HG03432 (cell line): ENCODE results near the gene IL36B.
"Not testable (repeated sequence)": the region's sequence is repeated elsewhere in the genome, so short reads cannot be mapped to it uniquely, and the experiment has no call there.

Experiments used
- ATAC-seq: cut with Tn5 transposase; IDR thresholded peaks from one replicate; pipeline ENCODE4 v1.9.1; 2021; ENCODE audit warnings: mild to moderate bottlenecking, moderate library complexity; ENCODE audit not compliant: unreplicated experiment

The IL36B gene

DNA sequence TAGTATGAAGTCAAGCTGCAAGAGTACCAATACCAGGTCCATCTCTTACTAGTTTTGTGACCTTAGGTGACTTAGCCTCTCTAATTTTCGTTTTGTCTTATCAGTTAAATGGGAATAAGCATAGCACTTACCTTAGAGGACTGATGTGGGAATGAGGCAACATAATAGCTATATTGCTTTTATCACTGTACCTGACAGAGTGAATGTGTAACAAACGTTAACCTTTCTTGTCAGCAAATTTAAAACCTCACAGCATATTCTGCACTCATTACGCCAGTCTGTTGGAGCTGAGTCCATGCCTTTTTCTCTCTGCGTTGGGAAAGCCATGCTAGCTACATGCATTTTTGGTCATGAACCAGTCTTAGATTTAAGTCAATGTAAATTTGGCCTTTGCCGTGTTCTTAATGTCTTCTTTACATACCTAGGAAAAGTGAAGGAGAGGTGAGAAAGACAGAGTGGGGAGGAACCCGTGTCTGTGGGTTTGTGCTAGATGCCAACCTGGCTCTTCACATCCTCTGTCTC is at the start of gene IL36B:
Gene IL36B (minus strand): TSS at position 472 of the 522 bp plus-strand sequence.
- ATAC-seq: no peak

- no peak for ATAC-seq
Measured at GRCh38 chr2:113102133-113102532, 49.5 kb upstream of the IL36B start.

- no peak for ATAC-seq
Measured at GRCh38 chr2:113098532-113098931, 45.9 kb upstream of the IL36B start.

DNA sequence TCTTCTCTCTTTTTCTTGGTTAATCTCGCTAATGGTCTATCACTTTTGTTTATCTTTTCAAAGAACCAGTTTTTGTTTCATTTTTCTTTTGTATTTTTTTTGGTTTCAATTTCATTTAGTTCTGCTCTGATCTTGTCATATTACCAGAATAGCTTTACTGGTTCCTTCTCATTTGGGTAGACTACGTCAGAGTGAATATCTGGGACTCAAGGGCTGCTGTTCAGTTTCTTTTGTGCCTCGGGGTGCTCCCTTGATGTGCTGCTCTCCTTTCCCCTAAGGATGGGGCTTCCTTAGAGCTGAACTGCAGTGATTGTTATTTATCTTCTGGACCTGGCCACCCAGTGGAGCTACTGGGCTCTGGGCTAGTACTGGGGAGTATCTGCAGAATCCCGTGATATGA is 45.4 kb upstream of the IL36B start:
- ATAC-seq: peak; percentile 64

GRCh38 chr2:113096842-113097618 is 44.4 kb upstream of the IL36B start:
- not testable (repeated sequence) for ATAC-seq

- ATAC-seq: not testable (repeated sequence)
Measured at GRCh38 chr2:113096306-113096705, 43.6 kb upstream of the IL36B start.

DNA sequence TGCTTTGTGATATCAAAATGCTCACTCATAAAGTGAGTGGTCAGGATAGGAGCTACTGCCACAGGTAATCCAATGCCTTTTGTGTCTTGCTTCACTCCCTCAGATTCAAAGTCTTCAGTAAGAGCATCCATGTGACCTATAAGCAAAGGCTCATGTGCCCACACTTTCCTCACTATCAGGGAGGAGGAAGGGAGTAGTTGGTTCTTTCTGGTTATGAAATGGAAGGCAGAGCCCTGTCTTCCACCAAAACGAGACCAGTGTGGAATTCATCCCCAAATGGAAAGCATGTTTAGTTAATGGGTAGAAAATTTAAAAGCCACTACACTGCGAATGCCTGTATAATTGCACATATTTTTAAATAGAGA is 40.9 kb upstream of the IL36B start:
- no peak for ATAC-seq

- ATAC-seq: no peak
Measured at GRCh38 chr2:113092864-113093612, 40.4 kb upstream of the IL36B start.

DNA sequence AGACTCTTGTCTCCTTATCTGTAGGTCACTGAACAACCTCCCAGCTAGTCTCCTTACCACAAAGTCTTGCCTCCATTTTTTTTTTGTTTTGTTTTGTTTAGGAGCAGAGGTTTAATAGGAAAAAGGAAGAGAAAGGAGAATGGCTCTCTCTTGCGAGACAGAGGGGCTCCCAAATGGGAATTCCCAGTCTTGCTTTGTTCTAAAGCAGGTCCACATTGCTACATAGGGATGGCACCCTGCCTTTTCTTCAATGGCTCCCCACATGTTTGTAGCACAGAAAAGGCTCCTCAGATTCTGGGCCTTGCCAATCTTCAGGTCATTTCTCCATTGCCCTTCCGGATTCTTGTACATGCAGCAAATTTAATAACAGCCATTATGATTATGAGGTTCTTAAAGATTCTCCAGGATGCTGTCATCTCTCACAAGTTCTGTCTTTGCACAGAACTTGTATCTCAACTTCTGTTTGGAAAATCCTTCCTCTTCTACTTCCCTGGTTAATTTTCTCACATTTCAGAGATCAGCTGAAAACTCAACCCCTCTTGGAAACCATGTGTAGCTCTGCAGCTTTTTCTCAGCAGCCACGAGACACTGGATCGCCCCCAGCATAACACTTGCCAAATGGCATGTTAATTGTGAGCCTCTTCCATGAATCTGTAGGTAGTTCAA is 38.7 kb upstream of the IL36B start:
- no peak for ATAC-seq

DNA sequence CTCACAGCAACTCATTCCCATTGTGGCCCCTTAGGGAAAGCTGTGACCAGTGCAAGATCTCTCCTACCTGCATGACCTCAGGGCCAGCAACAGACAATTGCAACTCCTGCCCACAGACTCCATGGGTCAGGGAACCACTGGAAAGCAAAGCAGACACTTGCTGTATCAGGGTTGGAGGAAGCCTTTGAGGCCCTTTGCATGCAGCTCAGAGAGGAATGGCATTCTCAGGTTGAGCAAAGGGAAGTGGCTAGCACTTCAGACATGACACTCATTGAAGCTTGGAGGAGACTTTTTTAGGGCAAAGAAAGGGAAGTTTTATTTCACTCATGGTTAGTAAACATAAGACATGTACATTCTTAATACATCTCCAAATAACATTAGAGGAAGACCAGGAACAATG is 37.2 kb upstream of the IL36B start:
- no peak for ATAC-seq

- no peak for ATAC-seq
Measured at GRCh38 chr2:113088213-113088992, 35.7 kb upstream of the IL36B start.

DNA sequence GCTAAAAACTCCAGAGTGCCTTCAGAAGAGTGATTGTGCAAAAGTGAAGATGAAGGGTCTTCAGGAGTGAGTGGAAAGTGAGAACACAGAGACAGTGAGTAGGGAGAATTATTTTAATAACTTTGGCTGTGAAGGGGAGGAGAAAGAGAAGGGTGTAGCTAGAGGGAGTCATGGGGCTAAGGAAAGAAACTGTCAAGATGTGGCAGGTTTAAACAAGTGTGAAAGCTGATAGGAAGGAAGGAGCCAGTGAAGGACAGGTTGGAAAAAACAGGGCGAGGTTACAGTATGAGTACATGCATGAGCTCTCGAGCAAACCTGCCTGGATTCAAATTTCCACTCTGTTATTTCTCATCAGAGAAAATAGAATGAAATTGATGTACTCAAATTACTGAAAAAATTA is 32.9 kb upstream of the IL36B start:
- no peak for ATAC-seq

- ATAC-seq: no peak
Measured at GRCh38 chr2:113084249-113085000, 31.8 kb upstream of the IL36B start.

- no peak for ATAC-seq
Measured at GRCh38 chr2:113083296-113083695, 30.6 kb upstream of the IL36B start.

DNA sequence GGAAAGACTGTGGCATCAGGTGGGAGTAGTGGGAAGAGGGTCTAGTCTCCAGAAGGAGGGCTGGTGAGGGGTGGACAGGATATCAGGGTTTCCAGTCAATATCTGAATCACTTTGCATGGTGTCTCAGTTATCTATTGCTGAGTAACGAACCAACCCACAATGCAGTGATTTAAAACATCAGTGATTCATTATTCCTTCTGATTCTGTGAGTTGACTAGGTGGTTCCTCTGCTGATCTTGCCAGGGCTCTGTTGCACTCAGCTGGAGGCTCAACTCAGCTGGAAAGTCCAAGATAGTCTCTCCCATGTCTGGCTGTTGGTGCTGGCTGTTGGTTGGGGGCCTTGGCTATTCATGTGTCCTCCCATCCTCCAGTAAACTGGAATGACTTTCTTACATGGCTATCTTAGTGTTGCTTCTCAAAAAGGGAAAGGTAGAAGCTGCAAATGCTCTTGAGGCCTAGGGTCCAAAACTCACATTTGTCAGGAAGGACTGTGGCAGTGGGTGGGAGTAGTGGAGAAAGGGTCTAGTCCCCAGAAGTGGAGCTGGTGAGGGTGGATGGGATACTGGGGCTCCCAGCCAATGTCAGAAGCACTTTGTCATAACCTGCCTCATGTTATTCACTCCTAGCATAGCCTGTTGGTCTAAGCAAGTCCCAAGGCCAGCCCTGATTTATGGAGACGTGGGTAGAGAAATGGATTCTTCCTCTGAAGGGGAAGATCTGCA is 29.0 kb upstream of the IL36B start:
- ATAC-seq: no peak

DNA sequence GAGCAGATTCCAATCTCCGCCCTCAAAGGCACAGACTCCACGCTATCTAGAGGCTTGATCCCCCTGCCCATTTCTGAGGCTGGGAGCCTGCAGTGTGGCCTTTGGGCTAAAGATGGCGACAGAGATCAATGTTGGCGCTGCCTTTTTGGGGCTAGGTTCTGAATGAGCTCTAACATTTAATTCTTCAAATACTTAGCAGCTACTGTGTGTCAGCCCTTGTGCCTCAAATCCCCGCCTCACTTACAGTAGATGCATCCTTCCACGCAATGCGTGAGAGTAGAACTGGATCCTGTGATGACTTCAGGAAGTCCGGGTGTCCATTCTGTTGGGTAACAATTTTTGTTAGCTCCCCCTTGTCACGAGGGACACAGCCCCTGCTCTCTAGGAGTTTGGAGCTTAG is 27.5 kb upstream of the IL36B start:
- ATAC-seq: peak; percentile 56

- ATAC-seq: no peak
Measured at GRCh38 chr2:113079131-113079530, 26.5 kb upstream of the IL36B start.

- ATAC-seq: no peak
Measured at GRCh38 chr2:113078350-113078839, 25.7 kb upstream of the IL36B start.

- no peak for ATAC-seq
Measured at GRCh38 chr2:113077921-113078320, 25.3 kb upstream of the IL36B start.
